ENCODE results near the gene C3orf49. TPM values are rescaled to one million over a fixed set of nuclear protein-coding genes. Genes with fewer than 3 reads are reported as not detected.

Gene C3orf49
- total and polyA plus RNA-seq, 2 of the 13 experiments (the other 11 are each of a cell fraction or from before 2014, with no cell fraction given): not detected

DNA sequence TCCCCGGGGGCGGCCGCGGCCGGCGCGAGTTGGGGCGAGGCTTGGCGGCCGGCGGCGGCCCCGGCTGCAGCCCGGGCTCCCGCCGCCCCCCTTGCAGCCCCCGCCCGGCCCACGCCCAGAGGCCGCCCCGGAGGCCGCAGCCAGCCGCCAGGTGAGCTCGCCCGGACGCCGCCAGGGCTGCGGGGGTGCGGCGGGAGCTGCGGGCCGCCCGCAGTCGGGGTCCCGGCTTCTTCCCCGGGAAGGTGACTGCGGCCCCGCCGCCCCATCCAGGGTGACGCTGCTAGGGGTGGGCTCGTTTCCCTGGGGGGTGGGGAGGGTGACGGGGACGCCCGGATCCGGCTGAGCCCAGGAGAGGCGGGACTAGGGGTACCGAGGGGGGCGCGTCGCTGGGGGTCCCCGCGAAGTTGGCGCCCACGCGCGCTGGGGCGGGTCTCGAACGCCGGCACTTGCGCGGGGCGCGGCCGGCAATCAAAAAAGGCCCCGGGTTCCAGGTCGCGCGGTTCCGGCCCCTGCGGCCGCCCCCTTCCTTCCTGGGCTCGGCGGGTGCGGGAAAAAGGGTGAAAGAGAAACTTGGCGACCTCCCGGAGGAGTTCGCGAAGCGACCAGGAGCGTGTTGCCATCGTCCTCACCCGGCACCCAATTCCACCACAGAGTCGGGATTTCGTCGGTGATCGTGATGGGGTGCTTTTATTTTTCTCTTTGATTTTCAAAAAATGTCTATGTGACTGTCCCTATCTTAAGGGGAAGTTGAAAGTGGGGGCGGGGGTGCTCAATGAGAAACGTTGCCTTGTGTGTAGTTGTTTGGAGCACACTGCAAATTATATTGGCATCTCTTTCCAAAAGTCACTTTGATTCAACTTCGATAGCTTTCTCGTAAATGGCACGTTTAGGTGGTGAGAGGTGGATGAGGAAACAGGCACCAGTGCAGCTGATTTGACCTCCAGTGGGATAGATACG, 45.2 kb downstream of the C3orf49 start (continued):
- TF ChIP-seq NFIC (IDR thresholded peaks at IDR 0.05; ENCODE audit: low read length) (no peak), ZNF230 (CRISPR knock-in tag; IDR thresholded peaks at IDR 0.05) (no peak), ZNF607 (CRISPR knock-in tag; IDR thresholded peaks at IDR 0.05; ENCODE audit: borderline replicate concordance) (peak; percentile 24; the same call in 1 of the 2 replicates), ZSCAN9 (CRISPR knock-in tag; IDR thresholded peaks at IDR 0.05; ENCODE audit: borderline replicate concordance) (no peak), IRF2 (CRISPR knock-in tag; IDR thresholded peaks at IDR 0.05) (peak; percentile 19; the same call in 1 of the 2 replicates), IKZF4 (CRISPR knock-in tag; IDR thresholded peaks at IDR 0.05; ENCODE audit: borderline replicate concordance, low read depth, not compliant biosample characterization) (no peak), ZBTB21 (CRISPR knock-in tag; IDR thresholded peaks at IDR 0.05) (no peak), PRPF4 (IDR thresholded peaks at IDR 0.05; ENCODE audit: low read depth, low read length, poor library complexity, severe bottlenecking) (no peak), ZNF549 (CRISPR knock-in tag; IDR thresholded peaks at IDR 0.05) (no peak), ZNF235 (CRISPR knock-in tag; IDR thresholded peaks at IDR 0.05; ENCODE audit: borderline replicate concordance) (no peak)
- TF ChIP-seq, protein P1, sequence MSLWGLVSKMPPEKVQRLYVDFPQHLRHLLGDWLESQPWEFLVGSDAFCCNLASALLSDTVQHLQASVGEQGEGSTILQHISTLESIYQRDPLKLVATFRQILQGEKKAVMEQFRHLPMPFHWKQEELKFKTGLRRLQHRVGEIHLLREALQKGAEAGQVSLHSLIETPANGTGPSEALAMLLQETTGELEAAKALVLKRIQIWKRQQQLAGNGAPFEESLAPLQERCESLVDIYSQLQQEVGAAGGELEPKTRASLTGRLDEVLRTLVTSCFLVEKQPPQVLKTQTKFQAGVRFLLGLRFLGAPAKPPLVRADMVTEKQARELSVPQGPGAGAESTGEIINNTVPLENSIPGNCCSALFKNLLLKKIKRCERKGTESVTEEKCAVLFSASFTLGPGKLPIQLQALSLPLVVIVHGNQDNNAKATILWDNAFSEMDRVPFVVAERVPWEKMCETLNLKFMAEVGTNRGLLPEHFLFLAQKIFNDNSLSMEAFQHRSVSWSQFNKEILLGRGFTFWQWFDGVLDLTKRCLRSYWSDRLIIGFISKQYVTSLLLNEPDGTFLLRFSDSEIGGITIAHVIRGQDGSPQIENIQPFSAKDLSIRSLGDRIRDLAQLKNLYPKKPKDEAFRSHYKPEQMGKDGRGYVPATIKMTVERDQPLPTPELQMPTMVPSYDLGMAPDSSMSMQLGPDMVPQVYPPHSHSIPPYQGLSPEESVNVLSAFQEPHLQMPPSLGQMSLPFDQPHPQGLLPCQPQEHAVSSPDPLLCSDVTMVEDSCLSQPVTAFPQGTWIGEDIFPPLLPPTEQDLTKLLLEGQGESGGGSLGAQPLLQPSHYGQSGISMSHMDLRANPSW (CRISPR knock-in tag; IDR thresholded peaks at IDR 0.05; ENCODE audit: borderline replicate concordance): no peak
- TF ChIP-seq, protein P2, sequence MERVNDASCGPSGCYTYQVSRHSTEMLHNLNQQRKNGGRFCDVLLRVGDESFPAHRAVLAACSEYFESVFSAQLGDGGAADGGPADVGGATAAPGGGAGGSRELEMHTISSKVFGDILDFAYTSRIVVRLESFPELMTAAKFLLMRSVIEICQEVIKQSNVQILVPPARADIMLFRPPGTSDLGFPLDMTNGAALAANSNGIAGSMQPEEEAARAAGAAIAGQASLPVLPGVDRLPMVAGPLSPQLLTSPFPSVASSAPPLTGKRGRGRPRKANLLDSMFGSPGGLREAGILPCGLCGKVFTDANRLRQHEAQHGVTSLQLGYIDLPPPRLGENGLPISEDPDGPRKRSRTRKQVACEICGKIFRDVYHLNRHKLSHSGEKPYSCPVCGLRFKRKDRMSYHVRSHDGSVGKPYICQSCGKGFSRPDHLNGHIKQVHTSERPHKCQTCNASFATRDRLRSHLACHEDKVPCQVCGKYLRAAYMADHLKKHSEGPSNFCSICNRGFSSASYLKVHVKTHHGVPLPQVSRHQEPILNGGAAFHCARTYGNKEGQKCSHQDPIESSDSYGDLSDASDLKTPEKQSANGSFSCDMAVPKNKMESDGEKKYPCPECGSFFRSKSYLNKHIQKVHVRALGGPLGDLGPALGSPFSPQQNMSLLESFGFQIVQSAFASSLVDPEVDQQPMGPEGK (CRISPR knock-in tag; IDR thresholded peaks at IDR 0.05): peak; percentile 64
- TF ChIP-seq, protein P3, sequence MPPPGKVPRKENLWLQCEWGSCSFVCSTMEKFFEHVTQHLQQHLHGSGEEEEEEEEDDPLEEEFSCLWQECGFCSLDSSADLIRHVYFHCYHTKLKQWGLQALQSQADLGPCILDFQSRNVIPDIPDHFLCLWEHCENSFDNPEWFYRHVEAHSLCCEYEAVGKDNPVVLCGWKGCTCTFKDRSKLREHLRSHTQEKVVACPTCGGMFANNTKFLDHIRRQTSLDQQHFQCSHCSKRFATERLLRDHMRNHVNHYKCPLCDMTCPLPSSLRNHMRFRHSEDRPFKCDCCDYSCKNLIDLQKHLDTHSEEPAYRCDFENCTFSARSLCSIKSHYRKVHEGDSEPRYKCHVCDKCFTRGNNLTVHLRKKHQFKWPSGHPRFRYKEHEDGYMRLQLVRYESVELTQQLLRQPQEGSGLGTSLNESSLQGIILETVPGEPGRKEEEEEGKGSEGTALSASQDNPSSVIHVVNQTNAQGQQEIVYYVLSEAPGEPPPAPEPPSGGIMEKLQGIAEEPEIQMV (CRISPR knock-in tag; IDR thresholded peaks at IDR 0.05; ENCODE audit: low read depth): no peak
- TF ChIP-seq, protein P4, sequence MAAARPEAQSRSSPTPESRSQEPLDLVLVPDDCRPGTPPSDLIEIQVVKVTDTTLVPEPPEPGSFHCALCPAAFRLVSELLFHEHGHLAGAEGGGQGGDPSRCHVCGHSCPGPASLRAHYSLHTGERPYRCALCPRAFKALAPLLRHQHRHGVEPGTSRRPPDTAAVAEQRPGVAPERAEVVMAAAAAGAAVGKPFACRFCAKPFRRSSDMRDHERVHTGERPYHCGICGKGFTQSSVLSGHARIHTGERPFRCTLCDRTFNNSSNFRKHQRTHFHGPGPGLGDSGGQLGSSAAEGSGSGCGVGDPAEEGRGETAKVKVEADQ (CRISPR knock-in tag; IDR thresholded peaks at IDR 0.05; ENCODE audit: borderline replicate concordance): no peak
- TF ChIP-seq, protein P5, sequence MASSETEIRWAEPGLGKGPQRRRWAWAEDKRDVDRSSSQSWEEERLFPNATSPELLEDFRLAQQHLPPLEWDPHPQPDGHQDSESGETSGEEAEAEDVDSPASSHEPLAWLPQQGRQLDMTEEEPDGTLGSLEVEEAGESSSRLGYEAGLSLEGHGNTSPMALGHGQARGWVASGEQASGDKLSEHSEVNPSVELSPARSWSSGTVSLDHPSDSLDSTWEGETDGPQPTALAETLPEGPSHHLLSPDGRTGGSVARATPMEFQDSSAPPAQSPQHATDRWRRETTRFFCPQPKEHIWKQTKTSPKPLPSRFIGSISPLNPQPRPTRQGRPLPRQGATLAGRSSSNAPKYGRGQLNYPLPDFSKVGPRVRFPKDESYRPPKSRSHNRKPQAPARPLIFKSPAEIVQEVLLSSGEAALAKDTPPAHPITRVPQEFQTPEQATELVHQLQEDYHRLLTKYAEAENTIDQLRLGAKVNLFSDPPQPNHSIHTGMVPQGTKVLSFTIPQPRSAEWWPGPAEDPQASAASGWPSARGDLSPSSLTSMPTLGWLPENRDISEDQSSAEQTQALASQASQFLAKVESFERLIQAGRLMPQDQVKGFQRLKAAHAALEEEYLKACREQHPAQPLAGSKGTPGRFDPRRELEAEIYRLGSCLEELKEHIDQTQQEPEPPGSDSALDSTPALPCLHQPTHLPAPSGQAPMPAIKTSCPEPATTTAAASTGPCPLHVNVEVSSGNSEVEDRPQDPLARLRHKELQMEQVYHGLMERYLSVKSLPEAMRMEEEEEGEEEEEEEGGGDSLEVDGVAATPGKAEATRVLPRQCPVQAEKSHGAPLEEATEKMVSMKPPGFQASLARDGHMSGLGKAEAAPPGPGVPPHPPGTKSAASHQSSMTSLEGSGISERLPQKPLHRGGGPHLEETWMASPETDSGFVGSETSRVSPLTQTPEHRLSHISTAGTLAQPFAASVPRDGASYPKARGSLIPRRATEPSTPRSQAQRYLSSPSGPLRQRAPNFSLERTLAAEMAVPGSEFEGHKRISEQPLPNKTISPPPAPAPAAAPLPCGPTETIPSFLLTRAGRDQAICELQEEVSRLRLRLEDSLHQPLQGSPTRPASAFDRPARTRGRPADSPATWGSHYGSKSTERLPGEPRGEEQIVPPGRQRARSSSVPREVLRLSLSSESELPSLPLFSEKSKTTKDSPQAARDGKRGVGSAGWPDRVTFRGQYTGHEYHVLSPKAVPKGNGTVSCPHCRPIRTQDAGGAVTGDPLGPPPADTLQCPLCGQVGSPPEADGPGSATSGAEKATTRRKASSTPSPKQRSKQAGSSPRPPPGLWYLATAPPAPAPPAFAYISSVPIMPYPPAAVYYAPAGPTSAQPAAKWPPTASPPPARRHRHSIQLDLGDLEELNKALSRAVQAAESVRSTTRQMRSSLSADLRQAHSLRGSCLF (CRISPR knock-in tag; IDR thresholded peaks at IDR 0.05; ENCODE audit: borderline replicate concordance): no peak

All from HepG2 (cell line).